Measurements from ENCODE around the gene VPS25.
"Not testable (repeated sequence)": the region's sequence is repeated elsewhere in the genome, so short reads cannot be mapped to it uniquely, and the experiment has no call there.

The VPS25 gene

DNA sequence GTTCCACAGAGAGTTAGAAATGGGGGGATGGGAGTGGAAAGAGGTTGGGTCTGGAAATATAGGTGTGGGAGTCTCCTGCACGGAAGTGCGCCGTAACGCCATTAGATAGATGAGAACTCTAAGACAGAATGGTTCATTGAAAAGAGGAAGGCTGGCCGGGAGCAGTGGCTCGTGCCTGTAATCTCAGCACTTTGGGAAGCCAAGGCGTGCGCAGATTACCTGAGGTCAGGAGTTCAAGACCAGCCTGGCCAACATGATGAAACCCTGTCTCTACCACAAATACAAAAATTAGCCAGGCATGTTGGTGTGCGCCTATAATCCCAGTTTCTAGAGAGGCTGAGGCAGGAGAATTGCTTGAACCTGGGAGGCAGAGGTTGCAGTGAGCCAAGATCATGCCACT is 5.2 kb upstream of the VPS25 start:
- DNase-seq (ENCODE audit: low spot score) = not testable (repeated sequence)

DNA sequence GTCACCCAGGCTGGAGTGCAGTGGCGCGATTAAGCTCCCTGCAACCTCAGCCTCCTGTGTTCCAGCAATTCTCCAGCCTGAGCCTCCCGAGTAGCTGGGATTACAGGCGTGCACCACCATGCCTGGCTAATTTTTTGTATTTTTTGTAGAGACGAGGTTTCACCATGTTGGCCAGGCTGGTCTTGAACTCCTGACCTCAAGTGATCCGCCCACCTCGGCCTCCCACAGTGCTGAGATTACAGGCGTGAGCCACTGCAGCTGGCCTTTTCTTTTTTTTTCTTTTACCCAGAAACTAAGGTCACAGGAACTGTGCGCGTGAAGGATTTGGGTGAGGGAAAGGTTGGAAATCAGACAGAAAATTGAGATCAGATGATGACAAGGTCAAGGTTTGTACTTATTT is 3.3 kb upstream of the VPS25 start:
- not testable (repeated sequence) for DNase-seq (ENCODE audit: low spot score)

DNA sequence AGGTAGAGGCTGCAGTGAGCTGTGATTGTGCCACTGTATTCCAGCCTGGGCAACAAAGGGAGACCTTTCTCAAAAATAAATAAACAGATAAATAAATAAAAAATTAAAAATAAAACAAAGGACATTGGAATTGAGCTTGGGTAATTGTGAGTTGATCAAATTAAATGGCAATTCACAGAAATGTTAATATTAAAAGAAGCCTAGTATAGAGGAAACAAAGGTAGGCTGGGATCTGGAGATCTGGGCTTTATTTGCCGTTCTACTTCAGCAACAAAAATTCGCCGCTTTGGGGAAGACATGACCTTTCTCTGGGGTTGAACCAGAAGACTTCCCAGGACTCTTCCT is 332 bp upstream of the VPS25 start:
- no peak for DNase-seq (ENCODE audit: low spot score)

DNA sequence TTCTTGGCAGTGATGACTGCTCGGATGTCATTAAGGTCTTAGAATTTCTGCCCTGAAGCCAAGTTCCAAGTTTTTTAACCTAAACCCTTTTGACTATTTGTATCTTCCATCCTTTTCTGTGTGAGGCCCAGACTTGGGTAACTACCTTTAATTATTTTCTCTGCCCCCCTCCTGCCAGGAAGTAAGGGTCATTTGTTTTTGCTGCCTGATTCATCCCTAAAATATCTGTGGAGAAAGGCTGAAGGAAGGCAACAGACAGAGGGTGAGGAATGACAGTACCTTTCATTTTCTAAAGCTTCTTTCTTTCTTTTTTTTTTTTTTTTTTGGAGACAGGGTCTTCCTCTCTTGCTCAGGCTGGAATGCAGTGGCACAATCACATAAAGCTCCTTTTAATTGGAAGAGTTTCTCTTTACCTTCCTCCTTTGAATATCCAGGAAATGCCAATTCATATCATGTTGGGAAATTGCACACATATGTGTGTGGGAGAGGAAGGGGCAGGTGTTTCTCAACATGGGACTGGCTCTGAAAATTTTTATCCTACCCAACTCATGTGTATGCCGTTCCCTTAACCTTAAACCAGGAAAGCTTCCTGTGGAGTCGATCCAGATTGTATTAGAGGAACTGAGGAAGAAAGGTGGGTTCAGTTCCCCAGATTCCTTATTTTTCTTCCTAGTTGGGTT is 957 bp downstream of the VPS25 start:
- DNase-seq (ENCODE audit: low spot score) = no peak

DNA sequence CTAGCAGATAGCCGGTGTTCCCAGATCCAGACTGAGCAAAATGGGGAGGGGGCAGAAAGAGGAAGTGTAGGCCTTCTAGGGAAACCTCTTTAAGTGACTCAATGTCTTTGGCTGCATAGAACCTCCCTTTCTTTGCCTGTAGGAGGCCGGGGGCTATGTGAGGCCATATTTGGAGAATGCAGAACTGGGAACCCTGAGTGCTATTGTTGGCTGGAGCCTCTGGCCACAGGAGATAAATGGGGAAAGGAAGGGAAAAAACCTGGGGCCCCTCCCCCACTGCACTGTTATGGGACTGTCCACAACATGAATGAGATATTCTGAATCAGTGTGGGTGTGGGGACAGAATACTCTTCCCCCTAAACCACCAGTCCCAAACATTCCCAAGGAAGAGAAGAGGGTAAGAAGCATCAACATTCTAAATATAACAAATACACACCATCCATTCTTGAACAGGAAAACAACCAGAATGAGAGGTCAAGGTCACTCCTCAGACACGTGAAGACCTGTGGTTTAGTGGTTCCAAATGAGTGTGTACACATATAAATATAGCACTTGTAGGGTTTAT is 2.4 kb downstream of the VPS25 start:
- no peak for DNase-seq (ENCODE audit: low spot score)

DNA sequence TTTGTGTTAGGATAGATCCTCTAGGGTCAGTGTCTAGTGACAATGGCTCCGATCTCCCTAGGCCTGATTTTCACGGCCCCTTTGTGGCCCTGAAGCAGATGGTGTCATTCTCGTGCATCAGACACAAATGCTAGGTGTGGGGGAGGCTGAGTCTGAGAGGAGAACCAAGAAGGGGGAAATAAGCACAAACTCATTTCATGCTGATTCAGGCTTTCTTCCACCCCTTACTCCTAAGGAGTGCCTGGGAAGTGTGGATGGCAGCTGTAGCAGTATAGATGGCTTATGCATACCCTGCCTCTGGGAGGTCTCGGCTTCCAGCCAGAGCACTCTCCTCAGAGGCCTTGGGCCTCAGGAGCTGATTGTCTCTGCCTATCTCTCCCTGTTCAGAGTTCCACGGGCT is 5.3 kb downstream of the VPS25 start:
- DNase-seq (ENCODE audit: low spot score) = no peak

DNA sequence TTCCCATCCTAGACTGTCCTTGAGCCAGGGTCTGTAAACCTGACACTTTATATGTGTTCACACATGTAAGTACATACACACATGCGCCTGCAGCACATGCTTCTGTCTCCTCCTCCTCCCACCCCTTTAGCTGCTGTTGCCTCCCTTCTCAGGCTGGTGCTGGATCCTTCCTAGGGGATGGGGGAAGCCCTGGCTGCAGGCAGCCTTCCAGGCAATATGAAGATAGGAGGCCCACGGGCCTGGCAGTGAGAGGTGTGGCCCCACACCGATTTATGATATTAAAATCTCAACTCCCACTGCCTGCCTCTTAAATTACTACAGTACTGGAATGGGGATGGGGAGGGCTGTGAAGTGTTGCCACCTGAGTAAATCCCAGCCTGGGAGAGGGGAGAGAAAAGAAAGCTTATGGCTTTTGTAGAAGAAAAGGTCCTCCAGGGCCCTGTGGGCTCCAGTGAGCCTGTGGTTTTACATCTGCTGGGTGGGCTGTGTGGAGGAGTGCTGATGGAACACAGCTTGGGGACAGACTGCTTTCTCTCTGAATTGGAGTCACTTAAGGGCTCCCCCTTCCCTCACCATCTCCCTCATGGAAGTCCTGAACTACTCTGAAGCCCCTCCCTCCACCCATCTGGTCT is 6.2 kb downstream of the VPS25 start:
- no peak for DNase-seq (ENCODE audit: low spot score)

DNA sequence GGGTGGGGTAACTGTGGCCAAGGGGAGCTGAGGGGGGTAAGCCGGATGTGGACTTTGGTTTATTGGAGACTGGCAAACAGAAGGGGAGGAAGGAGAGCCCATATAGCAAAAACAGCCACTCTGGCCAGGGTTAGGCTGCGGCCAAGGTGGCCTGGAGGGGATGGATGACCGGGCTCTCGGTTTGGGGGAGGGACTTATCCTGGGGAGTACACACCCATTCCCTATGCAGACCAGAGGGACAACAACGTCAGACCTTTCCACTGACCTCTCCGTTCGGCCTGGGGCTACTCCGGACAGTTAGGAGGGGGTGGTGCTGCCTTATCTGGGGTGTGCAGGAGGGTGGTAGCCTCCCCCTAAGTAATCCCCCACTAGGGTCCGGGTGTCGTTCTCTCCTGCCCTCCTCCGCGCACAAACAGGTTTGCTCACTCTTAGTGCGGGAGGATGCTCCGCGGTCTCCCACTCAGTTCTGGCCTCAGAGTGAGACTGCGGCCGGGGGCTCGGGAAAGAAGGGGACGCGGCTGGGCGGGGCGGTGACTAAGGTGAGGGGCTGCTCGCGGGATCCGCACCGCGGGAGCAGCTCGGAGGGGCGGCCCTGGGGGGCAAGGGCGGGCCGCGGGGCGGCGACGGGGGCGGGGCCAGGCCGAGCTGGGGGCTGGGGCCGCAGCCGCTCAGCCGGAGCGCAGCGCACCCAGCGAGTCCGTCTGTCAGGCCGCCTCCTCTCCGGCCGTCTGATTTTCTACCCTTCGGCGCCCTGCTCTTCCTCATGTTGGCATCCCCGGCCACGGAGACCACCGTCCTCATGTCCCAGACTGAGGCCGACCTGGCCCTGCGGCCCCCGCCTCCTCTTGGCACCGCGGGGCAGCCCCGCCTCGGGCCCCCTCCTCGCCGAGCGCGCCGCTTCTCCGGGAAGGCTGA is 6.9 kb downstream of the VPS25 start, which contains the start of gene WNK4:
WNK4 (plus strand) TSS at position 675 of the 915 bp plus-strand sequence; CDS start at position 764, 89 bp downstream.
- DNase-seq (ENCODE audit: low spot score) = peak; percentile 87

DNA sequence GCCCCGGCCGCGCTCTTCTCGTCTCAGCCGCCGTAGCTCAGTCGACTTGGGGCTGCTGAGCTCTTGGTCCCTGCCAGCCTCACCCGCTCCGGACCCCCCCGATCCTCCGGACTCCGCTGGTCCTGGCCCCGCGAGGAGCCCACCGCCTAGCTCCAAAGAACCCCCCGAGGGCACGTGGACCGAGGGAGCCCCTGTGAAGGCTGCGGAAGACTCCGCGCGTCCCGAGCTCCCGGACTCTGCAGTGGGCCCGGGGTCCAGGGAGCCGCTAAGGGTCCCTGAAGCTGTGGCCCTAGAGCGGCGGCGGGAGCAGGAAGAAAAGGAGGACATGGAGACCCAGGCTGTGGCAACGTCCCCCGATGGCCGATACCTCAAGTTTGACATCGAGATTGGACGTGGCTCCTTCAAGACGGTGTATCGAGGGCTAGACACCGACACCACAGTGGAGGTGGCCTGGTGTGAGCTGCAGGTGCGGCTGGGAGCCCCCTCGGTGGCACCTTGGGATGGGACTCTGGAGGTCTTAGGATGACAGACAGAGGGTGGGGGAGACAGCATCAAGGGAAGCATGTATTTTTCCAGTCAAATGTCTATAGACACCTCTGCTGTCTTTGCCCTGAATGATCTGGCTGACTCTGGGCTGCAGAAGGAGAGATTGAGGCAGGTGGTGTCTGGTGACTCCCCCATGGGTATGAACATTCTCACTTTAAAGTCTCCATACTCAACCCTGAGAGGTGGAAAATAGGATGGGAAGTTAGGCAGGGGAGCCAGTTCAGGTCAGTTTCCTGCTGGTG is 7.8 kb downstream of the VPS25 start:
- no peak for DNase-seq (ENCODE audit: low spot score)

DNA sequence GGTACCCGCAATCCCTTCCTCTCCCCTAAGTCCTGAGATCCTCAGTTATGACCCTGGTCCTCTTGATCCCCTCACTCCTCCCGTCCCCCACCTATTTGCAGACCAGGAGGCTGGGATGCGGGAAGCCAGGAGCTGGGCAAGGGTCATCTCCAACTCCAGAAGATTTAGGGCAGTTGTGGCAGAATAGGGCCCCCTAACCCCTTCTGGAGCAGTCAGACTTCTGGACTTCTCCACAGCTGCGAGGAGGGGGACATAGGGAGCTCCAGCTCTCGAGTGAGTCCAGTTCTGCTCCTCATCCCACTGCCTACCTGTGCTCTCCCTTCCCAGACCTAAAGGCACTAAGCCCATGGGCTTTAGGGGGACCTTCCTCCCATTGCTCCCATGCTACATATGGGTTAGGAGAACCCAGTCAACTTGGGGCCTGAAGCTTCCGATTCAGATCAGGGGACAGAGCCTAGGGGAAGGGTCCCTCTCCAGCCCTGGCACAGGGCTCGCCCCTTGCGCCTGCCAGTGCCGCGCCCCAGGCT is 8.5 kb downstream of the VPS25 start:
- DNase-seq (ENCODE audit: low spot score) = no peak

DNA sequence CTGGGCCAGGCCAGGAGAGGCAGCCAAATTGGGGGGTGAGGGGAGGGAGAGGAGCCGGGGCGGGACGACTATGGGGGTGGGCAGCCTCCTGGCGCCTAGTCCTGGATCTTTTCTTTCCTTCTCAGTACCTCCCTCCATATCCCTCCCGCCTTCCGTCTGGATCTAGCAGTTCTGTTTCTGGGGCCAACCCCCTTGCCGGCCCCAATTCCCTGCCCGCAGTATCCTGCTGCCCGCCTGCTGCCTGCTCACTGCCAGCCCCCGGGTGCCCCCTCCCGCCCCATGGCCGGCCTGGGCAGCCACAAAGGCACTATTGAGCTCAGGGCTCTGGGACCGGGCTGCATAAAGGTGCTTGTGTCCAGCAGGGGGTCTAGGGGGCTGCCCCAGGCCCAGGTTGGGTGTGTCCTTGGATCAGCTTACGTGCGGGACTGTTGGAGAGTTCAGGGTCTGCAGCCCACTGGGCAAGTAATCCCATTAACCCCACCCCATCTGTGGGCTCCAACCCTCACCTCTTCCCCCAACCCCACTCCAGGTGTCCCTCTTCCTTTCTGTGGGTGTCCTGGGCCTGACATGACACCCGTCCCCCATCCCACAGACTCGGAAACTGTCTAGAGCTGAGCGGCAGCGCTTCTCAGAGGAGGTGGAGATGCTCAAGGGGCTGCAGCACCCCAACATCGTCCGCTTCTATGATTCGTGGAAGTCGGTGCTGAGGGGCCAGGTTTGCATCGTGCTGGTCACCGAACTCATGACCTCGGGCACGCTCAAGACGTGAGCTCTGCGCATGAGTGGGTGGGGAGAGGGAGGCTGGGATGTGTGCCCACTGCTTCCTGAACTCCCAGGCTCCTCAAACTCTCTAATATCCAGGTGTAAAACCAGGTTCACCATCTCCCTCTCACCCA is 9.2 kb downstream of the VPS25 start:
- DNase-seq (ENCODE audit: low spot score) = no peak

DNA sequence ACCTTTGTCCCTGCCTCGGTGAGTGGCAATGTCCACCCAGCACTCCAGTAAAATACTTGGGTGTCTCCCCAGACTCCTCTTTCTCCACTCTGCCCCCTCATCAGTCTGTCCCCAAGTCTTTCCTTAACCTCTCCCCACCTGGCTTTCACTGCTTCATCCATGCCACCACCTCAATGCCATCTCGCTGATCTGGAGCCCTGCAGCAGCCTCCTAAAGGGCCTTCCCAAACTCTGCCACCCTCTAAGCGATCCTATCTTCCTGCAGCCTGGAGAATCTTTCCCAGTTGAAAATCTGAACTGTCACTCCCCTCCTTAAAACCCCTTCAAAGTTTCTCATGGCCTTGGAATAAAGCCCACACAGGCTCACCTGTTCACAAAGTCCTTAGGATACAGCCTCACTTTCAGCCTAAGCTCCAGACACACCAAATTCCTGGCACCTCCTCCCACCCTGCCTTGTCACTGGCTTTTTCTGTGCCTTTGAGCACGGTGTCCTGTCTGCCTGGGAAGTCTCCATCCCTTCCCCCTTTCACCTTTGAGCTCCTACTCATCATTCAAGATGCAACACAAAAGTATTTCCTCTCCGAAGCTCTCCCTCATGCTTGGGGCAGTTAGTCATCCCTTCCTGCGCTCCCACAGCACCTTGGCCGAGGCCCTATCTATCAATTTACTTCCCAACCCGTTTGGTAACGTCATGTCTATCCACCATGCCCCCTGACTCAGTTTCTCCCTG is 10.0 kb downstream of the VPS25 start:
- no peak for DNase-seq (ENCODE audit: low spot score)

DNA sequence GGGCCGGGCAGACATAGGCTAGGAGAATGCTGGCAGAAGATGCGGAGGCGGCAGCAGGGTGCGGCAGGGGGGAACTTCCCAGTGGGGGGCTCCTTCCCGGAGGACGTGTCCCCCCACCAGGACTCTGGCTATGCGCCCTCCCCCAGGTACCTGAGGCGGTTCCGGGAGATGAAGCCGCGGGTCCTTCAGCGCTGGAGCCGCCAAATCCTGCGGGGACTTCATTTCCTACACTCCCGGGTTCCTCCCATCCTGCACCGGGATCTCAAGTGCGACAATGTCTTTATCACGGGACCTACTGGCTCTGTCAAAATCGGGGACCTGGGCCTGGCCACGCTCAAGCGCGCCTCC is 10.5 kb downstream of the VPS25 start:
- DNase-seq (ENCODE audit: low spot score) = no peak

DNA sequence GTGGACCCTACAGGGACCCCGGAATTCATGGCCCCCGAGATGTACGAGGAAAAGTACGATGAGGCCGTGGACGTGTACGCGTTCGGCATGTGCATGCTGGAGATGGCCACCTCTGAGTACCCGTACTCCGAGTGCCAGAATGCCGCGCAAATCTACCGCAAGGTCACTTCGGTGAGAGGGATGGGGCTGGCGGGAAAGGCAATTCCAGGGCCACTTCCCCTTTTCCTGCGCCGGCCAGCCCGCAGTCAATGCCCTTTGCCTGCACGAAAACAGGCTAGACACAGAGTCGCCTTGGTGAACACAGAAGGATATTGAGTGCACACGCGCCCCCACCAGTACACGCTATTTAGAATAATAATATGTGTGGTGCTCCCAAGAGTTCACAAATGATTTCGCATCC is 11.2 kb downstream of the VPS25 start:
- no peak for DNase-seq (ENCODE audit: low spot score)

DNA sequence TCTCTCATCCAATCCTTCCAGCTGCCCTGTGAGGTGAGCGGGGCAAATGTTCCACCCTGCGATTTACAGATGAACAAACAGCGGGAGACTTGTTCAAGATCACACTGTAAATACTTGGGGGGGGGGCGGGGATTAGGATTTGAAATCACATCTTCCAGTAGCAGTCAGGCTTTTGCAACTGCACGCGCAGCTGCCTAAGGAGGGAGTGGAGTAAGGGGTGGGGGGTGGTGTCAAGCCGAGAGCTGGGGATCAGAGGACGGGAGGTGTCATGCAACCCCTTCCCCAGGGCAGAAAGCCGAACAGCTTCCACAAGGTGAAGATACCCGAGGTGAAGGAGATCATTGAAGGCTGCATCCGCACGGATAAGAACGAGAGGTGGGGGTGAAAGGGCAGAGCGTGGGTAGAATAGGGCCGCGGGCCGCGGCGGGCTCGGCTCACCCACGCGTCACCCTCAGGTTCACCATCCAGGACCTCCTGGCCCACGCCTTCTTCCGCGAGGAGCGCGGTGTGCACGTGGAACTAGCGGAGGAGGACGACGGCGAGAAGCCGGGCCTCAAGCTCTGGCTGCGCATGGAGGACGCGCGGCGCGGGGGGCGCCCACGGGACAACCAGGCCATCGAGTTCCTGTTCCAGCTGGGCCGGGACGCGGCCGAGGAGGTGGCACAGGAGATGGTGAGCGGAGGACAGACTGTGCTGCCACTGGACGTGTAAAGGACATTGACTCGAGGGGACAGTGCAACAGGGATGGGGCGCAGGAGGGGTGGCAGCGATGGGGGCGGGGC is 11.8 kb downstream of the VPS25 start:
- no peak for DNase-seq (ENCODE audit: low spot score)

DNA sequence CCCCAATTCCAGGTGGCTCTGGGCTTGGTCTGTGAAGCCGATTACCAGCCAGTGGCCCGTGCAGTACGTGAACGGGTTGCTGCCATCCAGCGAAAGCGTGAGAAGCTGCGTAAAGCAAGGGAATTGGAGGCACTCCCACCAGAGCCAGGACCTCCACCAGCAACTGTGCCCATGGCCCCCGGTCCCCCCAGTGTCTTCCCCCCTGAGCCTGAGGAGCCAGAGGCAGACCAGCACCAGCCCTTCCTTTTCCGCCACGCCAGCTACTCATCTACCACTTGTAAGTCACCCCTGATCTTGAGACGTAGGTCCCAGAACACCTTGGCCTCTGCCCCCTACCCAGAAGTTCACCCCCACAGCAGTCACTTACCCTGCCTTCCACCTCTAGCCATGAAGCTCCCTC is 14.0 kb downstream of the VPS25 start:
- no peak for DNase-seq (ENCODE audit: low spot score)

DNA sequence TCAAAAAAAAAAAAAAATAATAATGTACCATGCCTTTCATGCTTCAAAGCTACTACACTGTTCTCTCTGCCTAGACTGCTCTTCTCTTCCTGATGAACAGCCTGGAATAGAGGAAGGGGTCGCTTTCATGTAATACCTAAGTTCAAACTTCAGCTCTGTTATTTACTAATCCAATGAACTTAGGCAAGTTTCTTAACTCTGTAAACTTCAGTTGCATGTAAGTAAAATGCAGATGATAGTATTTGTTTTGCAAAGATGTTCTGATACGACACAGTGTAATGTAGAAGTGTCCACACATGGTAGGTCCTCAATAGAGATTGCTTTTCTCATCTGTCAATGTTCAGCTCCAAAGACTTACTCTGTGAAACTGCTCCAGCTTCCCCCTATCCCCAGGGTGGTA is 18.7 kb downstream of the VPS25 start:
- DNase-seq (ENCODE audit: low spot score) = no peak

DNA sequence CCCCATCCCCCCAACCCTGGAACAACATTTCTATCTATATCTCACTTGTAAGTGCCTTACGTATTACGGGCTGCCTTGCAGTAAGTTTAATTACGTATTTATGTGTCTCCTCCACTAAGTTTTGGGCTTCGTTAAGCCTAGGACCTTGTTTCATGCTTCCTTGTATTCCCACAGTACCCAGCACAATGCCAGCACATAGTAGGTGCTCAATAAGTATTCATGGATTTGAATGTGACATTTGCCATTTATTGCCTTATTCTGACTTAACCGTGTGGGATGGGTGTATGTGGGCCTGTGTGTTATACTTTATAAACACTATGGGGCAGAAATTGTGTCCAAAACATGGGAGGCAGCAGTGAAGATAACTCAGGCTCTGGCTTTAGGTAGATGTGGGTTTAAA is 19.3 kb downstream of the VPS25 start:
- DNase-seq (ENCODE audit: low spot score) = no peak

DNA sequence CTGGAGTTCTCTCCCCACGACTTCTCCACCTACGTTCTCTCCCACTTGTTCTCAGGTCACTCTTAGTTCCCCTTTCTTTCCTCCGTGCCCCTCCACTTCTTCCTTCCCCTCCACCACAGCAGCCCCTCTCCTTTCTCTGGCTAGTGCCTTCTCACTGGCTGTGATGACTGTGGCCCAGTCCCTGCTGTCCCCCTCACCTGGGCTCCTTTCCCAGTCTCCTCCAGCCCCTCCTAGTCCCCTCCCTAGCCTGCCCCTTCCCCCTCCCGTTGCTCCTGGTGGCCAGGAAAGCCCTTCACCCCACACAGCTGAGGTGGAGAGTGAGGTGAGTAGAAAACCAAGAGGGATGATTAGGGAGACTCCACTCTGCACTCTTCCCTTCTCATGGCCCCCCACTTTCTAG is 21.8 kb downstream of the VPS25 start:
- DNase-seq (ENCODE audit: low spot score) = no peak
